GM23338 (cell line): Measurements from ENCODE around the gene LRP1B. TPM values are rescaled to one million over a fixed set of nuclear protein-coding genes. Genes with fewer than 3 reads are reported as not detected.

Experiments
- ATAC-seq: fragments of 200-7000 bp; cut with Tn5 transposase; 3 replicates; pipeline ENCODE4 v1.9.1; 2020
- DNase-seq: peaks from one replicate; pipeline ENCODE4 v3.0.0-alpha.2; 2015; ENCODE audit warnings: low spot score
- H2AFZ ChIP-seq: fragments of 200-600 bp; sonication (generic); 2 replicates; pipeline ENCODE4 v1.8.0; 2016; ENCODE audit warnings: antibody characterized with exemption, mild to moderate bottlenecking, moderate library complexity
- H3F3A ChIP-seq: fragments of 200-600 bp; sonication (generic); replicated peaks from 2 replicates; pipeline ENCODE4 v1.8.0; 2017; ENCODE audit warnings: antibody characterized with exemption, mixed run types, low read depth
- H3K27ac ChIP-seq: fragments of 200-600 bp; sonication (generic); 2 replicates; pipeline ENCODE4 v1.6.1; 2016; ENCODE audit warnings: low read depth
- H3K27me3 ChIP-seq: fragments of 200-600 bp; sonication (generic); 2 replicates; pipeline ENCODE4 v1.8.0; 2016; ENCODE audit warnings: mild to moderate bottlenecking, mixed run types, moderate library complexity; ENCODE audit not compliant: insufficient read depth
- H3K36me3 ChIP-seq: fragments of 200-600 bp; sonication (generic); 2 replicates; pipeline ENCODE4 v1.8.0; 2016; ENCODE audit warnings: mild to moderate bottlenecking; ENCODE audit not compliant: insufficient read depth
- H3K4me1 ChIP-seq: fragments of 200-600 bp; sonication (generic); 2 replicates; pipeline ENCODE4 v1.8.0; 2016; ENCODE audit warnings: mild to moderate bottlenecking, moderate library complexity; ENCODE audit not compliant: insufficient read depth
- H3K4me2 ChIP-seq: fragments of 200-600 bp; sonication (generic); 2 replicates; pipeline ENCODE4 v1.7.1; 2017; ENCODE audit warnings: mixed run types
- H3K4me3 ChIP-seq: fragments of 200-600 bp; sonication (generic); 2 replicates; pipeline ENCODE4 v1.6.1; 2016; ENCODE audit warnings: mixed run types
- H3K79me2 ChIP-seq: fragments of 200-600 bp; sonication (generic); replicated peaks from 2 replicates; pipeline ENCODE4 v1.8.0; 2017; ENCODE audit warnings: mild to moderate bottlenecking; ENCODE audit not compliant: insufficient read depth
- H3K9me2 ChIP-seq: fragments of 200-600 bp; sonication (generic); 2 replicates; pipeline ENCODE4 v1.8.0; 2017; ENCODE audit not compliant: insufficient read depth
- H4K20me1 ChIP-seq: fragments of 200-600 bp; sonication (generic); replicated peaks from 2 replicates; pipeline ENCODE4 v1.8.0; 2017; ENCODE audit warnings: mild to moderate bottlenecking; ENCODE audit not compliant: insufficient read depth
- H3K27ac Mint-ChIP-seq: 2 replicates; pipeline ENCODE4 v1.8.0; 2020; ENCODE audit warnings: inconsistent platforms, mild to moderate bottlenecking, moderate library complexity, mixed read lengths
- H3K27me3 Mint-ChIP-seq: 3 replicates; pipeline ENCODE4 v1.8.0; 2022; ENCODE audit warnings: low read depth, mild to moderate bottlenecking, moderate library complexity, mixed read lengths, inconsistent platforms; ENCODE audit not compliant: insufficient read depth, poor library complexity
- H3K36me3 Mint-ChIP-seq: 3 replicates; pipeline ENCODE4 v1.8.0; 2021; ENCODE audit warnings: low read depth, mild to moderate bottlenecking, inconsistent platforms, moderate library complexity, mixed read lengths
- H3K4me1 Mint-ChIP-seq: 3 replicates; pipeline ENCODE4 v1.8.0; 2020; ENCODE audit warnings: mild to moderate bottlenecking, inconsistent platforms, mixed read lengths
- H3K4me3 Mint-ChIP-seq: 3 replicates; pipeline ENCODE4 v1.8.0; 2021; ENCODE audit warnings: moderate library complexity, mild to moderate bottlenecking, inconsistent platforms, mixed read lengths
- H3K9me3 Mint-ChIP-seq: 3 replicates; pipeline ENCODE4 v1.8.0; 2020; ENCODE audit warnings: moderate library complexity, mild to moderate bottlenecking, inconsistent platforms, mixed read lengths
- CREB1 ChIP-seq: fragments of 250-450 bp; sonication (Bioruptor Pico); IDR thresholded peaks from 2 replicates; pipeline ENCODE4 v1.5.0; 2020; ENCODE audit warnings: low read depth, mild to moderate bottlenecking, moderate library complexity
- CTCF ChIP-seq, 2 experiments: fragments of 200-600 bp in 1 of 2; sonication (generic) in 1 of 2; conservative IDR thresholded peaks; 2 replicates each; pipeline versions ENCODE4 v1.5.1 to v1.6.1; 2016 to 2017; ENCODE audit warnings: antibody characterized with exemption in 2 of 2, low read depth in 2 of 2, mild to moderate bottlenecking in 2 of 2, moderate library complexity in 1 of 2
- ETS1 ChIP-seq: IDR thresholded peaks from 2 replicates; pipeline ENCODE4 v1.6.1; 2016; ENCODE audit warnings: antibody characterized with exemption
- EZH2 ChIP-seq: fragments of 200-600 bp; sonication (generic); IDR thresholded peaks from one replicate; pipeline ENCODE4 v1.8.0; 2017; ENCODE audit warnings: antibody characterized with exemption, mild to moderate bottlenecking, low read depth; ENCODE audit not compliant: unreplicated experiment
- EZH2phosphoT487 ChIP-seq: fragments of 200-600 bp; sonication (generic); IDR thresholded peaks from one replicate; pipeline ENCODE4 v1.8.1; 2018; ENCODE audit warnings: antibody characterized with exemption; ENCODE audit not compliant: unreplicated experiment
- JUNB ChIP-seq: IDR thresholded peaks from one replicate; pipeline ENCODE4 v1.6.1; 2016; ENCODE audit warnings: antibody characterized with exemption; ENCODE audit not compliant: unreplicated experiment
- NANOG ChIP-seq: IDR thresholded peaks from 2 replicates; pipeline ENCODE4 v1.6.1; 2016; ENCODE audit warnings: antibody characterized with exemption, borderline replicate concordance
- POLR2AphosphoS5 ChIP-seq: IDR thresholded peaks from 2 replicates; pipeline ENCODE4 v1.6.1; 2016; ENCODE audit warnings: antibody characterized with exemption, low read depth
- REST ChIP-seq: IDR thresholded peaks from one replicate; pipeline ENCODE4 v1.6.1; 2018; ENCODE audit warnings: antibody characterized with exemption; ENCODE audit not compliant: unreplicated experiment
- STAT1 ChIP-seq: IDR thresholded peaks from one replicate; pipeline ENCODE4 v1.6.1; 2016; ENCODE audit warnings: antibody characterized with exemption; ENCODE audit not compliant: unreplicated experiment
- ZNF114 ChIP-seq: fragments of 250-450 bp; sonication (Bioruptor Pico); IDR thresholded peaks from 2 replicates; pipeline ENCODE4 v1.5.0; 2020; ENCODE audit warnings: mild to moderate bottlenecking, moderate library complexity
- ZNF331 ChIP-seq: fragments of 250-450 bp; sonication (Bioruptor Pico); IDR thresholded peaks from 2 replicates; pipeline ENCODE4 v1.5.0; 2020; ENCODE audit warnings: low read depth, mild to moderate bottlenecking, moderate library complexity
- ZNF462 ChIP-seq: fragments of 250-450 bp; sonication (Bioruptor Pico); IDR thresholded peaks from 2 replicates; pipeline ENCODE4 v1.5.0; 2020; ENCODE audit warnings: mild to moderate bottlenecking, moderate library complexity
- polyA plus RNA-seq: library from polyadenylated mRNA; unstranded; fragments of >200 nt; fragmentation: Nextera tagmentation; extraction: Ambion mirVana; gene quantifications from 2 replicates; pipeline ENCODE4 v1.2.1, GENCODE V29; 2016
- total RNA-seq: library from RNA; depleted of rRNA; stranded (reverse); fragments of >200 nt; shearing (Covaris generic); gene quantifications from 2 replicates; pipeline ENCODE4 v1.2.3, GENCODE V29; 2014

LRP1B gene
- total and polyA plus RNA-seq, 2 experiments from 2014 or later: 0.15 to 0.97 TPM

GRCh38 chr2:140308706-140309105 is 1822.1 kb downstream of the LRP1B start:
- H3K36me3 Mint-ChIP-seq: no peaks in the 10 kb centered on the region
- no peak overlapping the region for H3K4me3 Mint-ChIP-seq
- Histone ChIP-seq H3K36me3 (no peaks in the 10 kb centered on the region), H3K27ac (no peak overlapping the region), H3K4me1 (no peaks in the 10 kb centered on the region), H3K4me3 (no peak overlapping the region), H3K79me2 (no peaks in the 10 kb centered on the region), H2AFZ (no peak overlapping the region), H3K9me2 (no peaks in the 10 kb centered on the region), H4K20me1 (no peaks in the 10 kb centered on the region), H3F3A (no peaks in the 10 kb centered on the region), H3K27me3 (no peaks in the 10 kb centered on the region), H3K4me2 (no peak overlapping the region)
- TF ChIP-seq CREB1 (no peak), POLR2AphosphoS5 (no peak), ZNF331 (CRISPR knock-in tag) (no peak), STAT1 (no peak), EZH2 (no peak), NANOG (no peak), CTCF (conservative IDR thresholded peaks at IDR 0.05; ENCODE audit: low read depth in 2 of 2) (no peak), REST (no peak), EZH2phosphoT487 (no peak), ZNF114 (CRISPR knock-in tag) (no peak), ZNF462 (no peak), JUNB (no peak), ETS1 (no peak)
- H3K9me3 Mint-ChIP-seq: peaks cover 7% of the 10 kb centered on the region; the same call in 1 of the 3 replicates
- H3K27me3 Mint-ChIP-seq: peaks cover 3% of the 10 kb centered on the region
- no peaks in the 10 kb centered on the region for H3K4me1 Mint-ChIP-seq
- H3K27ac Mint-ChIP-seq: no peak overlapping the region
- DNase-seq (no peak), ATAC-seq (no peak)
